SU-DHL-6 (cell line): ENCODE data around the gene IL17RE.
"Not testable (repeated sequence)": the region's sequence is repeated elsewhere in the genome, so short reads cannot be mapped to it uniquely, and the experiment has no call there.

ENCODE experiments used
- H2AFZ ChIP-seq: fragments of 200-600 bp; sonication (generic); 2 replicates; pipeline ENCODE4 v1.6.1; 2014; ENCODE audit warnings: low read depth, mild to moderate bottlenecking, moderate library complexity, mixed read lengths, antibody characterized with exemption, low read length; ENCODE audit not compliant: severe bottlenecking
- H3F3A ChIP-seq: fragments of 200-600 bp; shearing (Covaris generic); 2 replicates; pipeline ENCODE4 v1.6.0; 2016; ENCODE audit warnings: antibody characterized with exemption, mild to moderate bottlenecking; ENCODE audit not compliant: insufficient read depth
- H3K27ac ChIP-seq: fragments of 200-600 bp; sonication (generic); 2 replicates; pipeline ENCODE4 v1.5.1; 2016; ENCODE audit warnings: low read depth, mild to moderate bottlenecking, low read length, moderate library complexity, mixed read lengths
- H3K27me3 ChIP-seq: fragments of 200-600 bp; sonication (generic), shearing (Covaris generic); 2 replicates; pipeline ENCODE4 v1.6.0; 2014; ENCODE audit warnings: mild to moderate bottlenecking, low read length
- H3K36me3 ChIP-seq: fragments of 200-600 bp; sonication (generic); 2 replicates; pipeline ENCODE4 v1.6.1; 2014; ENCODE audit warnings: mild to moderate bottlenecking, low read length, mixed read lengths
- H3K4me2 ChIP-seq: fragments of 300-600, 200-600 bp; shearing (Covaris generic), sonication (generic); 2 replicates; pipeline ENCODE4 v1.6.0; 2014; ENCODE audit warnings: low read length, low read depth, mild to moderate bottlenecking; ENCODE audit not compliant: poor library complexity, severe bottlenecking
- H3K4me3 ChIP-seq: fragments of 200-600 bp; sonication (generic); 2 replicates; pipeline ENCODE4 v1.5.1; 2014; ENCODE audit warnings: antibody characterized with exemption, low read length, mild to moderate bottlenecking, mixed read lengths; ENCODE audit not compliant: insufficient read depth, poor library complexity, severe bottlenecking
- H3K79me2 ChIP-seq: fragments of 200-600 bp; sonication (generic); 2 replicates; pipeline ENCODE4 v1.6.1; 2014; ENCODE audit warnings: mild to moderate bottlenecking, low read length, moderate library complexity; ENCODE audit not compliant: insufficient read depth
- H3K9ac ChIP-seq: fragments of 200-600 bp; sonication (generic); 2 replicates; pipeline ENCODE4 v1.7.0; 2014; ENCODE audit warnings: mild to moderate bottlenecking, low read length
- H3K9me2 ChIP-seq: fragments of 200-600 bp; sonication (generic); replicated peaks from 2 replicates; pipeline ENCODE4 v1.6.1; 2014; ENCODE audit warnings: low read length; ENCODE audit not compliant: insufficient read depth
- H3K9me3 ChIP-seq: fragments of 200-600 bp; sonication (generic); 2 replicates; pipeline ENCODE4 v1.6.1; 2014; ENCODE audit warnings: low read length, mixed read lengths; ENCODE audit not compliant: insufficient read depth
- H4K20me1 ChIP-seq: fragments of 200-600 bp; sonication (generic); 2 replicates; pipeline ENCODE4 v1.6.1; 2014; ENCODE audit warnings: low read depth, mild to moderate bottlenecking, antibody characterized with exemption, low read length, moderate library complexity, mixed read lengths
- EZH2phosphoT487 ChIP-seq: fragments of 200-600 bp; sonication (generic), shearing (Covaris generic); conservative IDR thresholded peaks from 2 replicates; pipeline ENCODE4 v1.6.1; 2018; ENCODE audit warnings: mild to moderate bottlenecking, antibody characterized with exemption, low read length, moderate library complexity, mixed read lengths
- TF ChIP-seq, protein P1 (sequence below): fragments of 200-600 bp; sonication (generic); IDR thresholded peaks from one replicate; pipeline ENCODE4 v1.5.1; 2017; ENCODE audit warnings: antibody characterized with exemption, mild to moderate bottlenecking, low read length, moderate library complexity; ENCODE audit not compliant: insufficient read depth, poor library complexity, severe bottlenecking

IL17RE gene

DNA sequence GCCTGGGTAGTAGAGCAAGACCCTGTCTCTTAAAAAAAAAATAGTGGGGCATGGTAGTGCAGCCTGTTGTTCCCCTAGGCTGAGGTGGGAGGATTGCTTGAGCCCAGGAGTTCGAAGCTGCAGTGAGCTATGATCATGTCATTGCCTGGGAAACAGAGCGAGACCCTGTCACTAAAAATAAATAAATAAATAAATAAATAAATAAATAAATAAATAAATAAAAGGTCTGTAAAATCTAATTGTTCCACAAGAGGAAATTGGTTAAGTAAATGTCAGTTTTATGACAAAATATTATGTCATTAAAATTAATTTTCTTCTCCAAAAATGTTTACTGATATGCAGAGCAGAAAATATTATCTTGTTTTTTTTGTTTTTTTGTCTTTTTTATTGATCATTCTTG, 36.3 kb downstream of the IL17RE start:
- no peaks in the 10 kb centered on the region for H3K9me3 ChIP-seq
- H3K79me2 ChIP-seq, result no peaks in the 10 kb centered on the region
- H3K9ac ChIP-seq, result no peak overlapping the region
- H3K36me3 ChIP-seq, result no peaks in the 10 kb centered on the region
- H3K27me3 ChIP-seq, result no peaks in the 10 kb centered on the region
- no peak overlapping the region for H3K4me3 ChIP-seq
- 0 out of 2 replicates have a peak, but pooled peaks cover 4% of the 10 kb centered on the region for H3F3A ChIP-seq
- no peaks in the 10 kb centered on the region for H4K20me1 ChIP-seq
- no peak overlapping the region for H3K27ac ChIP-seq
- no peaks in the 10 kb centered on the region for H3K9me2 ChIP-seq
- H2AFZ ChIP-seq, result no peak overlapping the region
- H3K4me2 ChIP-seq, result no peak overlapping the region
- TF ChIP-seq, protein P1, sequence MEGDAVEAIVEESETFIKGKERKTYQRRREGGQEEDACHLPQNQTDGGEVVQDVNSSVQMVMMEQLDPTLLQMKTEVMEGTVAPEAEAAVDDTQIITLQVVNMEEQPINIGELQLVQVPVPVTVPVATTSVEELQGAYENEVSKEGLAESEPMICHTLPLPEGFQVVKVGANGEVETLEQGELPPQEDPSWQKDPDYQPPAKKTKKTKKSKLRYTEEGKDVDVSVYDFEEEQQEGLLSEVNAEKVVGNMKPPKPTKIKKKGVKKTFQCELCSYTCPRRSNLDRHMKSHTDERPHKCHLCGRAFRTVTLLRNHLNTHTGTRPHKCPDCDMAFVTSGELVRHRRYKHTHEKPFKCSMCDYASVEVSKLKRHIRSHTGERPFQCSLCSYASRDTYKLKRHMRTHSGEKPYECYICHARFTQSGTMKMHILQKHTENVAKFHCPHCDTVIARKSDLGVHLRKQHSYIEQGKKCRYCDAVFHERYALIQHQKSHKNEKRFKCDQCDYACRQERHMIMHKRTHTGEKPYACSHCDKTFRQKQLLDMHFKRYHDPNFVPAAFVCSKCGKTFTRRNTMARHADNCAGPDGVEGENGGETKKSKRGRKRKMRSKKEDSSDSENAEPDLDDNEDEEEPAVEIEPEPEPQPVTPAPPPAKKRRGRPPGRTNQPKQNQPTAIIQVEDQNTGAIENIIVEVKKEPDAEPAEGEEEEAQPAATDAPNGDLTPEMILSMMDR, result no peak
- TF ChIP-seq EZH2phosphoT487, result no peak

DNA sequence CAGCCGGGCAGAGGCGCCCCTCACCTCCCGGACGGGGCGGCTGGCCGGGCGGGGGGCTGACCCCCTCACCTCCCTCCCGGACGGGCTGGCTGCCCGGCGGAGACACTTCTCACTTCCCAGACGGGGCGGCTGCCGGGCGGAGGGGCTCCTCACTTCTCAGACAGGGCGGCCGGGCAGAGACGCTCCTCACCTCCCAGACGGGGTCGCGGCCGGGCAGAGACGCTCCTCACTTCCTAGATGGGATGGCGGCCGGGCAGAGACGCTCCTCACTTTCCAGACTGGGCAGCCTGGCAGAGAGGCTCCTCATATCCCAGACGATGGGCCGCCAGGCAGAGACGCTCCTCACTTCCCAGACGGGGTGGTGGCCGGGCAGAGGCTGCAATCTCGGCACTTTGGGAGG, 37.3 kb downstream of the IL17RE start:
- not testable (repeated sequence) for H3K4me2 ChIP-seq, H3K27me3 ChIP-seq, H3F3A ChIP-seq, H3K79me2 ChIP-seq, H3K27ac ChIP-seq, H3K9me2 ChIP-seq, H4K20me1 ChIP-seq, H3K9ac ChIP-seq, H3K36me3 ChIP-seq, H3K4me3 ChIP-seq, H3K9me3 ChIP-seq, H2AFZ ChIP-seq

DNA sequence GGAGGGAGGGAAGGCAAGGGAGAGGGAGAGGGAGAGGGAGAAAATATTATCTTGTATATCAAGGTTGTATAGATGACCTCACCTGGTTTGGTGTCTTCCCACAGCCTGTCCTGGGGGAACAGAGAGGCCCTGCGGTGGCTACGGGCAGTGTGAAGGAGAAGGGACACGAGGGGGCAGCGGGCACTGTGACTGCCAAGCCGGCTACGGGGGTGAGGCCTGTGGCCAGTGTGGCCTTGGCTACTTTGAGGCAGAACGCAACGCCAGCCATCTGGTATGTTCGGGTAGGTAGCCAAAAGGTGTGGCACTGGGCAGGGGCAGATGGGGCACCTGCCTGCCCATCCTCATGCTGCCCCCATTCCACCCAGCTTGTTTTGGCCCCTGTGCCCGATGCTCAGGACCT, 38.1 kb downstream of the IL17RE start:
- Histone ChIP-seq H3K4me3 (no peak overlapping the region), H3K9me2 (no peaks in the 10 kb centered on the region), H3K79me2 (no peaks in the 10 kb centered on the region), H2AFZ (no peak overlapping the region), H4K20me1 (no peaks in the 10 kb centered on the region), H3K9ac (no peak overlapping the region), H3F3A (no peaks in the 10 kb centered on the region), H3K36me3 (no peaks in the 10 kb centered on the region), H3K27ac (no peak overlapping the region), H3K9me3 (no peaks in the 10 kb centered on the region), H3K4me2 (no peak overlapping the region), H3K27me3 (no peaks in the 10 kb centered on the region)
- no peak for TF ChIP-seq EZH2phosphoT487
- TF ChIP-seq, protein P1, result no peak

DNA sequence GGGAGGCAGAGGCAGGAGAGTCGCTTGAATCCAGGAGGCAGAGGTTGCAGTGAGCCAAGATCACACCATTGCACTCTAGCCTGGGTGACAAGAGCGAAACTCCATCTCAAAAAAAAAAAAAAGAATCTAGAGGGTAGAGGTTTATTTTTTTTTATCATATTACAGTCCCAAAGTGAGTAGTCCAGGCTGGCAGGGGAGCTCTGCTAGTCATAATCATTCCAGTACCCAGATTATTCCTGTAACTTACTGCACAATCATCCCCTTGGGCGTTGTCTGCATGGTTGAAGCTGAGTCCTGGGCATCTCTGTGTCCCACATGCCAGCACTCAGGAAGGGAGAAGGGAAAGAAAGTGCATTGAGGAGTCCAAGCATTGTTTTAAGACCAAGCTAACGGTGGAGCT, 39.5 kb downstream of the IL17RE start:
- H3F3A ChIP-seq, result no peaks in the 10 kb centered on the region
- H3K9ac ChIP-seq, result no peak overlapping the region
- no peaks in the 10 kb centered on the region for H3K9me3 ChIP-seq
- H3K27ac ChIP-seq, result no peak overlapping the region
- no peak overlapping the region for H2AFZ ChIP-seq
- TF ChIP-seq EZH2phosphoT487, result no peak
- TF ChIP-seq, protein P1, result no peak
- no peaks in the 10 kb centered on the region for H4K20me1 ChIP-seq
- H3K4me2 ChIP-seq, result no peak overlapping the region
- H3K79me2 ChIP-seq, result no peaks in the 10 kb centered on the region
- H3K9me2 ChIP-seq, result no peaks in the 10 kb centered on the region
- H3K4me3 ChIP-seq, result no peak overlapping the region
- H3K36me3 ChIP-seq, result no peaks in the 10 kb centered on the region
- H3K27me3 ChIP-seq, result no peaks in the 10 kb centered on the region
